H9 (cell line): ENCODE data around the gene TDP1. TPM values are rescaled to one million over a fixed set of nuclear protein-coding genes. Genes with fewer than 3 reads are reported as not detected.

Source experiments
- DNase-seq: peaks from one replicate; pipeline ENCODE4 v3.0.0-alpha.2; 2017
- H2AFZ ChIP-seq: one replicate; pipeline ENCODE4 v1.6.1; 2013; ENCODE audit warnings: mild to moderate bottlenecking, low read length, control low read depth, moderate library complexity
- H2AK5ac ChIP-seq: 2 replicates; pipeline ENCODE4 v1.6.1; 2013; ENCODE audit warnings: low read length, control low read depth, mixed read lengths; ENCODE audit not compliant: insufficient read length
- H2BK120ac ChIP-seq: one replicate; pipeline ENCODE4 v1.6.1; 2013; ENCODE audit warnings: low read depth, mild to moderate bottlenecking, low read length, control low read depth, inconsistent platforms; ENCODE audit not compliant: poor library complexity, severe bottlenecking
- H2BK12ac ChIP-seq: 2 replicates; pipeline ENCODE4 v1.6.1; 2013; ENCODE audit warnings: low read length, control low read depth, mixed read lengths, low read depth; ENCODE audit not compliant: insufficient read length
- H2BK15ac ChIP-seq: 2 replicates; pipeline ENCODE4 v1.6.1; 2013; ENCODE audit warnings: low read depth, low read length, control low read depth
- H2BK20ac ChIP-seq: one replicate; pipeline ENCODE4 v1.6.1; 2013; ENCODE audit warnings: low read depth, mild to moderate bottlenecking, low read length, control low read depth, inconsistent platforms; ENCODE audit not compliant: poor library complexity, severe bottlenecking
- H2BK5ac ChIP-seq: 2 replicates; pipeline ENCODE4 v1.6.1; 2013; ENCODE audit warnings: low read length, control low read depth, mixed read lengths; ENCODE audit not compliant: insufficient read length
- H3K14ac ChIP-seq: 2 replicates; pipeline ENCODE4 v1.6.1; 2013; ENCODE audit warnings: low read length, control low read depth; ENCODE audit not compliant: insufficient read depth
- H3K18ac ChIP-seq: 2 replicates; pipeline ENCODE4 v1.6.1; 2013; ENCODE audit warnings: low read depth, mild to moderate bottlenecking, mixed read lengths, low read length, control low read depth; ENCODE audit not compliant: insufficient read length
- H3K23ac ChIP-seq: 2 replicates; pipeline ENCODE4 v1.6.1; 2013; ENCODE audit warnings: low read length, control low read depth, mixed read lengths, low read depth; ENCODE audit not compliant: insufficient read length
- H3K23me2 ChIP-seq: 2 replicates; pipeline ENCODE4 v1.6.1; 2013; ENCODE audit warnings: low read depth, mild to moderate bottlenecking, mixed read lengths, low read length, control low read depth; ENCODE audit not compliant: insufficient read length, poor library complexity, severe bottlenecking
- H3K27ac ChIP-seq: 2 replicates; pipeline ENCODE4 v1.5.1; 2013; ENCODE audit warnings: low read length, control low read depth, mixed read lengths, low read depth; ENCODE audit not compliant: insufficient read length
- H3K27me3 ChIP-seq: 2 replicates; pipeline ENCODE4 v1.6.1; 2013; ENCODE audit warnings: low read length, control low read depth, inconsistent platforms; ENCODE audit not compliant: insufficient read depth
- H3K4ac ChIP-seq: 2 replicates; pipeline ENCODE4 v1.6.1; 2013; ENCODE audit warnings: low read depth, mild to moderate bottlenecking, control low read depth, inconsistent platforms, low read length, moderate library complexity
- H3K4me1 ChIP-seq: 2 replicates; pipeline ENCODE4 v1.6.1; 2013; ENCODE audit warnings: low read length, control low read depth, inconsistent platforms; ENCODE audit not compliant: insufficient read depth
- H3K4me2 ChIP-seq: 2 replicates; pipeline ENCODE4 v1.6.1; 2013; ENCODE audit warnings: low read length, control low read depth, mixed read lengths; ENCODE audit not compliant: insufficient read length, insufficient read depth
- H3K56ac ChIP-seq: 2 replicates; pipeline ENCODE4 v1.6.1; 2013; ENCODE audit warnings: low read depth, mild to moderate bottlenecking, mixed read lengths, low read length, control low read depth; ENCODE audit not compliant: insufficient read length
- H3K79me1 ChIP-seq: 2 replicates; pipeline ENCODE4 v1.6.1; 2013; ENCODE audit warnings: low read depth, mild to moderate bottlenecking, moderate library complexity, low read length, control low read depth, inconsistent platforms; ENCODE audit not compliant: insufficient read depth, poor library complexity, severe bottlenecking
- H3K79me2 ChIP-seq: 2 replicates; pipeline ENCODE4 v1.6.1; 2013; ENCODE audit warnings: low read length, control low read depth, inconsistent platforms; ENCODE audit not compliant: insufficient read depth
- H3K9ac ChIP-seq: 2 replicates; pipeline ENCODE4 v1.6.1; 2013; ENCODE audit warnings: low read length, control low read depth, mixed read lengths; ENCODE audit not compliant: insufficient read length; ENCODE audit errors: extremely low read depth
- H3K9me3 ChIP-seq: one replicate; pipeline ENCODE4 v1.6.1; 2013; ENCODE audit warnings: low read depth, low read length, inconsistent platforms; ENCODE audit not compliant: control insufficient read depth
- H3T11ph ChIP-seq: one replicate; pipeline ENCODE4 v1.6.1; 2013; ENCODE audit warnings: mild to moderate bottlenecking, low read length, control low read depth, inconsistent platforms
- H4K20me1 ChIP-seq: one replicate; pipeline ENCODE4 v1.6.1; 2013; ENCODE audit not compliant: control insufficient read depth, insufficient read length, insufficient read depth
- H4K5ac ChIP-seq: 2 replicates; pipeline ENCODE4 v1.6.1; 2013; ENCODE audit warnings: low read depth, mild to moderate bottlenecking, mixed read lengths, low read length, control low read depth; ENCODE audit not compliant: insufficient read length
- H4K8ac ChIP-seq: replicated peaks from 2 replicates; pipeline ENCODE4 v1.6.1; 2013; ENCODE audit warnings: low read length, control low read depth, mixed read lengths, low read depth; ENCODE audit not compliant: insufficient read length
- H4K91ac ChIP-seq: 2 replicates; pipeline ENCODE4 v1.6.1; 2013; ENCODE audit warnings: low read depth, mild to moderate bottlenecking, moderate library complexity, mixed read lengths, low read length, control low read depth; ENCODE audit not compliant: insufficient read length
- H3K27ac Mint-ChIP-seq, 3 experiments: 2 replicates in 2 of 3; 3 replicates in 1 of 3; pipeline ENCODE4 v1.8.0; 2020 to 2021; ENCODE audit warnings: mixed read lengths in 3 of 3, mild to moderate bottlenecking in 1 of 3, moderate library complexity in 1 of 3
- H3K27me3 Mint-ChIP-seq: 2 replicates; pipeline ENCODE4 v1.8.0; 2021; ENCODE audit warnings: low read depth, mild to moderate bottlenecking, moderate library complexity, mixed read lengths
- H3K36me3 Mint-ChIP-seq, 3 experiments: 2 replicates in 2 of 3; 3 replicates in 1 of 3; pipeline ENCODE4 v1.8.0; 2020 to 2021; ENCODE audit warnings: low read depth in 3 of 3, mixed read lengths in 3 of 3; ENCODE audit not compliant: insufficient read depth in 1 of 3
- H3K4me1 Mint-ChIP-seq, 2 experiments: 2 replicates each; pipeline ENCODE4 v1.8.0; 2020; ENCODE audit warnings: mixed read lengths in 2 of 2
- H3K4me3 Mint-ChIP-seq, 2 experiments: 2 replicates in 1 of 2; 3 replicates in 1 of 2; pipeline ENCODE4 v1.8.0; 2020 to 2021; ENCODE audit warnings: mild to moderate bottlenecking in 2 of 2, mixed read lengths in 2 of 2, moderate library complexity in 1 of 2
- H3K9me3 Mint-ChIP-seq, 2 experiments: 2 replicates in 1 of 2; 3 replicates in 1 of 2; pipeline ENCODE4 v1.8.0; 2020; ENCODE audit warnings: mild to moderate bottlenecking in 2 of 2, mixed read lengths in 2 of 2, moderate library complexity in 1 of 2
- WGBS: extraction: QIAGEN DNeasy Blood & Tissue Kit; methylation state at CpG from one replicate; pipeline ENCODE4 v1.1.7; 2013; ENCODE audit warnings: missing lambda C conversion rate, low lambda C conversion rate, mixed read lengths; ENCODE audit not compliant: insufficient read length; ENCODE audit errors: extremely low coverage; 5-methylcytosine and 5-hydroxymethylcytosine counted together
- total RNA-seq: library from RNA; stranded (reverse); gene quantifications from 2 replicates; pipeline ENCODE4 v1.2.1, GENCODE V29; 2021
- TF ChIP-seq, protein P1 (sequence below): fragments of 200-600 bp; sonication (generic); conservative IDR thresholded peaks from 3 replicates; pipeline ENCODE4 v1.8.0; 2021; ENCODE audit warnings: antibody characterized with exemption, mild to moderate bottlenecking

The TDP1 gene
- total RNA-seq, 1 experiment from 2014 or later: 53.4 TPM

DNA sequence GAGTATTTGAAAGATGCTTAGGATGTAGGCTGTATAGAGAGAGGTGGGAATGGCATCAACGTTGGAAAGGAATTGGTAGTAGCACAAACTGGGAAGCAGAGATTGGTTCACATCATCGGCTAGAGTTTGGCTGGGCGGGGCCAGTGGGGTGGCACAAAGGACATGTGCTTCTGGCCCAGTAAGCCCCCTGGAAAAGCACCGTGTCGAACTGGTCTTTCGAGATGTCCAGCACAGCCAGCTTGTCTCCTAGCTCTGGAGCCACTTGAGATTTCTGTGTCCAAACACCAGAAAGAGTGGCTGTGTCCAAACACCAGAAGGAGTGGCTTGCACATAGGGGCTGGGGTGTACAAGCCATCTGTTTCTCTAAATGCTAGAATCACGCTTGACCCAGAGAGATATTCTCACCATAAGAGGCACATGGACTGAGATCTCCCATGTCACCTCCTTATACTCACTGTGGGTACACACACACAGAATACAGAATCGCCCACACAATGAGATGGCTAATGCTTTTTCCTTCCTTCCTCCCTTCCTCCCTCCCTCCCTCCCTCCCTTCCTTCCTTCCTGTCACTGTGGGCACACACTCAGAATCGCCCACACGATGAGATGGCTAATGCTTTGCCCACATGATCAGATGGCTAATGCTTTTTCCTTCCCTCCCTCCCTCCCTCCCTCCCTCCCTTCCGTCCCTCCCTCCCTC lies 64.2 kb downstream of the TDP1 start:
- WGBS: no CpG with 5 or more reads among the region's 11 CpGs
- no peaks in the 10 kb centered on the region for H3K9me3 Mint-ChIP-seq
- Histone ChIP-seq H4K20me1 (no peaks in the 10 kb centered on the region), H3K18ac (no peak overlapping the region), H2BK15ac (no peak overlapping the region), H4K8ac (no peak overlapping the region), H2BK5ac (no peak overlapping the region), H3K4me2 (no peak overlapping the region), H3K4ac (no peak overlapping the region), H3K79me1 (no peaks in the 10 kb centered on the region), H2AFZ (no peak overlapping the region), H3K23me2 (no peaks in the 10 kb centered on the region), H4K91ac (no peak overlapping the region), H2BK20ac (no peak overlapping the region), H3T11ph (no peak overlapping the region), H3K27me3 (no peaks in the 10 kb centered on the region), H3K23ac (no peak overlapping the region), H3K56ac (no peak overlapping the region), H2BK12ac (no peak overlapping the region), H4K5ac (no peak overlapping the region), H2BK120ac (no peak overlapping the region), H3K79me2 (no peaks in the 10 kb centered on the region), H3K4me1 (no peaks in the 10 kb centered on the region), H3K14ac (no peak overlapping the region), H3K27ac (no peak overlapping the region), H3K9ac (no peak overlapping the region), H2AK5ac (no peak overlapping the region), H3K9me3 (no peaks in the 10 kb centered on the region)
- H3K27ac Mint-ChIP-seq: no peak overlapping the region; a peak in 1 of 7 replicates
- TF ChIP-seq, protein P1, sequence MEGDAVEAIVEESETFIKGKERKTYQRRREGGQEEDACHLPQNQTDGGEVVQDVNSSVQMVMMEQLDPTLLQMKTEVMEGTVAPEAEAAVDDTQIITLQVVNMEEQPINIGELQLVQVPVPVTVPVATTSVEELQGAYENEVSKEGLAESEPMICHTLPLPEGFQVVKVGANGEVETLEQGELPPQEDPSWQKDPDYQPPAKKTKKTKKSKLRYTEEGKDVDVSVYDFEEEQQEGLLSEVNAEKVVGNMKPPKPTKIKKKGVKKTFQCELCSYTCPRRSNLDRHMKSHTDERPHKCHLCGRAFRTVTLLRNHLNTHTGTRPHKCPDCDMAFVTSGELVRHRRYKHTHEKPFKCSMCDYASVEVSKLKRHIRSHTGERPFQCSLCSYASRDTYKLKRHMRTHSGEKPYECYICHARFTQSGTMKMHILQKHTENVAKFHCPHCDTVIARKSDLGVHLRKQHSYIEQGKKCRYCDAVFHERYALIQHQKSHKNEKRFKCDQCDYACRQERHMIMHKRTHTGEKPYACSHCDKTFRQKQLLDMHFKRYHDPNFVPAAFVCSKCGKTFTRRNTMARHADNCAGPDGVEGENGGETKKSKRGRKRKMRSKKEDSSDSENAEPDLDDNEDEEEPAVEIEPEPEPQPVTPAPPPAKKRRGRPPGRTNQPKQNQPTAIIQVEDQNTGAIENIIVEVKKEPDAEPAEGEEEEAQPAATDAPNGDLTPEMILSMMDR: no peak
- no peak for DNase-seq
- H3K4me1 Mint-ChIP-seq: no peaks in the 10 kb centered on the region
- no peaks in the 10 kb centered on the region for H3K27me3 Mint-ChIP-seq
- H3K36me3 Mint-ChIP-seq: peaks cover 9 to 60% (median 56%) of the 10 kb centered on the region in 3 experiments; a peak in 6 of 7 replicates
- no peak overlapping the region for H3K4me3 Mint-ChIP-seq
